GM21576 (cell line): ENCODE measurements around the gene TUBB.
"Not testable (repeated sequence)": the region's sequence is repeated elsewhere in the genome, so short reads cannot be mapped to it uniquely, and the experiment has no call there.

Source experiments
- ATAC-seq: cut with Tn5 transposase; IDR thresholded peaks from one replicate; pipeline ENCODE4 v1.9.1; 2021; ENCODE audit warnings: mild to moderate bottlenecking, moderate library complexity; ENCODE audit not compliant: unreplicated experiment

The TUBB gene

DNA sequence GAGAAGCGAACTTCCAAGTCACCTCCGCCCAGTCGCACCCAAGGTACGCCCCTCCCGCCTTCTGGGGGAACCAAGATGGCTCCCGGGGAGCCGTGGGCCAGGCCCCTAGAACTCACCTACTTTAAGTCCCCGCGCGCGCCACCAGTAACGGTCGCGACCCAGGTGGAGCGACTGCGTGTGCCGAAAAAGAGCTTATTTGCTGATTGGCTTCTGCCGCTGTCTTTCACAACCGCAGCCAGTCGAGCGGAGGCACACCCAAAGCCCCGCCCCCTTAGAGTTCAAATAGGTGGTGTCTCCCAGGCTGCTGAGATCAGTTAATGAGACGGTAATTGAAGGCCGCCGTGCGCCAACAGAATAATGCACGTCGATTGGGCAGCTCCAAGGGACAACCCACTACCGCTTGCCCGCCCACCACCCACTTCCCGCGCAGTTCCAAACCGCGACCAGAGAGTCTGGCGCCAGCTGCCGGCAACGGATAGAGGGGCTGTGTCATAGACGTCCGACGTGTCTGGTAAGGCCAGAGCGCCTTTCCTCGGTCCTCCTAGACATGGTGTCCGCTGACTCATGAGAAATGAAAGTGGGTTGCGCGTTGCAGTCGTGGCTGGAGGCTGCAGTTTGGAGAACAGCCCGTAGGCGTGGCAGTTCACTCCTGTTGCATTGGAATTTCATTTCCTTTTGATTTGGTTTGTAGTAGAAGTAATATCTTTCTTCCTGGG is 2.9 kb upstream of the TUBB start, which contains the start of gene MDC1:
Gene MDC1, minus strand, starts transcription at position 153 of the 716 bp plus-strand sequence. CDS start 2,106 bp downstream, outside the sequence.
- ATAC-seq, result peak; percentile 63

DNA sequence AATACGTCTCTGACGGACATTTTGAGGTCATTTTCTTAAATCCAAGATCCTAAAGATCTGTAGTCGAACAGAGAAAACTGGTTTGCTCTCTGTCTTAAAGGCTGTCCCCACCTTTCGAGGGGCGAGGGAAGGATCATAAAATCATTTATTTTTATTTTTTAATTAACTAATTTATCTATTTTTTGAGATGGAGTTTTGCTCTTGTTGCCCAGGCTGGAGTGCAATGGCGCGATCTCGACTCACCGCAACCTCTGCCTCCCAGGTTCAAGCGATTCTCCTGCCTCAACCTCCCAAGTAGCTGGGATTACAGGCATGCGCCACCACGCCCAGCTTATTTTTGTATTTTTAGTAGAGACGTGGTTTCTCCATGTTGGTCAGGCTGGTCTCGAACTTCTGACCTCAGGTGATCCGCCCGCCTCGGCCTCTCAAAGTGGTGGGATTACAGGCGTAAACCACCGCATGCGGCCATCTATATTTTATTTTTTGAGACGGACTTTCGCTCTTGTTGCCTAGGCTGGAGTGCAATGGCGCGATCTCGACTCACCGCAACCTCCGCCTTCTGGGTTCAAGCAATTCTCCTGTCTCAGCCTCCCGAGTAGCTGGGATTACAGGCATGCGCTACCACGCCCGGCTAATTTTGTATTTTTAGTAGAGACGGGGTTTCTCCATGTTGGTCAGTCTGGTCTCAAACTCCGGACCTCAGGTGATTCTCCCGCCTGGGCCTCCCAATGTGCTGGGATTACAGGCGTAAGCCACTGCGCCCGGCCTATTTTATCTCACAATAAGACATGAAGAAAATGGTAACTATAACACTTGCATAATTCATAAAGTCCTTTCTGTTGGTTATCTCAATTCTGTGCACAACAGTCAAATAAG is 2.1 kb upstream of the TUBB start:
- not testable (repeated sequence) for ATAC-seq

GRCh38 chr6:30719356-30719755 is 796 bp upstream of the TUBB start:
- ATAC-seq, result no peak

- ATAC-seq, result no peak
Measured at GRCh38 chr6:30720738-30721197, 616 bp downstream of the TUBB start.

DNA sequence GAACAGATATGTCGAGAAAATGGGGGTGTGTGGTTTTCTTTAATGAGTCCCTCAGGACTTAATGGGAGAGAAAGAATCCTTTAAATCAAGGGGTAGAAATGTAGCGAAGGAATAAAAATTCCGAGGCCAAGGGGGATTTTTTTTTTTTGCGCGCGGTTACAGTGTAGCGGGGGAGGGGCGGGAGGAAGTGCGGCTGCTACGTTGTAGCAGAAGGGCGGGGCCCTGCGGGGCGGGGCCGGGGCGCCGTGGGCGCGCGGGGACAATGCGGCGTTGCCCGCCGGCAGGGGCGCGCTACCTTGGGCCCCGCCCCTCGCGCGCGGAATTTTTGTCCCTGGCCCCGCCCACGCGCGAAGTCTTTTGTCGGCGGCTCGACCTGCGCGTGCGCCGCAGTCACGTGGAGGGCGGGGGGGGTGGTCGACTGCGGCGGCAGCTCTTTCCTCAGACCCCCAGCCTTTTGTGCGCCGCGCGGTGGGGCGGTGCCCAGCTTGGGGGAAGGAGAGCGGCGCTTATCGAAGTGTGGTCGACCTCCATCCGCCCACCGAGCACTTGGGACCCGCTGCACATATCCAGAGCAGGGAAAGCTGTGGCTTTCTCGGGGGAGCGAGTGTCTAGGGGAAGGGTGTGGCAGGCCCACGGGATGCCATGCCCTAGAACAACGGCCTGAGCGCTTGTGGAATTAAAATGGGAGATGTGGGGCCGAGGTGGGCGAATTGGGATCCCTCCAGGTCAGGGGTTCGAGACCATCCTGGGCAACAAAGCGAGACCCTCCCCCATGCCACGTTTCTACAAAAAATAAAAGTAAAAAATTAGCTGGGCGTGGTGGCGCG is 1.3 kb downstream of the TUBB start:
- no peak for ATAC-seq

DNA sequence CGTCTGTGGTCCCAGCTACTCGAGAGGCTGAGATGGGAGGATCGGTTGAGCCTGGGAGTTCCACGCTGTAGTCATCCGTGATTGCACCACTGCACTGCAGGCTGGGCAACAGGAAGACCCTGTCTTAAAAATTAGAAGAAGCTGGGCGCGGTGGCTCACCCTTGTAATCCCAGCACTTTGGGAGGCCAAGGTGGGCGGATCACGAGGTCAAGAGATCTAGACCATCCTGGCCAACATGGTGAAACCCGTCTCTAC is 1.8 kb downstream of the TUBB start:
- not testable (repeated sequence) for ATAC-seq

- ATAC-seq, result no peak
Measured at GRCh38 chr6:30722280-30723112, 2.3 kb downstream of the TUBB start.

- not testable (repeated sequence) for ATAC-seq
Measured at GRCh38 chr6:30723159-30723842, 3.1 kb downstream of the TUBB start.

DNA sequence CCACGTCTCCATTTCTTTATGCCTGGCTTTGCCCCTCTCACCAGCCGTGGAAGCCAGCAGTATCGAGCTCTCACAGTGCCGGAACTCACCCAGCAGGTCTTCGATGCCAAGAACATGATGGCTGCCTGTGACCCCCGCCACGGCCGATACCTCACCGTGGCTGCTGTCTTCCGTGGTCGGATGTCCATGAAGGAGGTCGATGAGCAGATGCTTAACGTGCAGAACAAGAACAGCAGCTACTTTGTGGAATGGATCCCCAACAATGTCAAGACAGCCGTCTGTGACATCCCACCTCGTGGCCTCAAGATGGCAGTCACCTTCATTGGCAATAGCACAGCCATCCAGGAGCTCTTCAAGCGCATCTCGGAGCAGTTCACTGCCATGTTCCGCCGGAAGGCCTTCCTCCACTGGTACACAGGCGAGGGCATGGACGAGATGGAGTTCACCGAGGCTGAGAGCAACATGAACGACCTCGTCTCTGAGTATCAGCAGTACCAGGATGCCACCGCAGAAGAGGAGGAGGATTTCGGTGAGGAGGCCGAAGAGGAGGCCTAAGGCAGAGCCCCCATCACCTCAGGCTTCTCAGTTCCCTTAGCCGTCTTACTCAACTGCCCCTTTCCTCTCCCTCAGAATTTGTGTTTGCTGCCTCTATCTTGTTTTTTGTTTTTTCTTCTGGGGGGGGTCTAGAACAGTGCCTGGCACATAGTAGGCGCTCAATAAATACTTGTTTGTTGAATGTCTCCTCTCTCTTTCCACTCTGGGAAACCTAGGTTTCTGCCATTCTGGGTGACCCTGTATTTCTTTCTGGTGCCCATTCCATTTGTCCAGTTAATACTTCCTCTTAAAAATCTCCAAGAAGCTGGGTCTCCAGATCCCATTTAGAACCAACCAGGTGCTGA is 3.9 kb downstream of the TUBB start:
- ATAC-seq, result not testable (repeated sequence)

DNA sequence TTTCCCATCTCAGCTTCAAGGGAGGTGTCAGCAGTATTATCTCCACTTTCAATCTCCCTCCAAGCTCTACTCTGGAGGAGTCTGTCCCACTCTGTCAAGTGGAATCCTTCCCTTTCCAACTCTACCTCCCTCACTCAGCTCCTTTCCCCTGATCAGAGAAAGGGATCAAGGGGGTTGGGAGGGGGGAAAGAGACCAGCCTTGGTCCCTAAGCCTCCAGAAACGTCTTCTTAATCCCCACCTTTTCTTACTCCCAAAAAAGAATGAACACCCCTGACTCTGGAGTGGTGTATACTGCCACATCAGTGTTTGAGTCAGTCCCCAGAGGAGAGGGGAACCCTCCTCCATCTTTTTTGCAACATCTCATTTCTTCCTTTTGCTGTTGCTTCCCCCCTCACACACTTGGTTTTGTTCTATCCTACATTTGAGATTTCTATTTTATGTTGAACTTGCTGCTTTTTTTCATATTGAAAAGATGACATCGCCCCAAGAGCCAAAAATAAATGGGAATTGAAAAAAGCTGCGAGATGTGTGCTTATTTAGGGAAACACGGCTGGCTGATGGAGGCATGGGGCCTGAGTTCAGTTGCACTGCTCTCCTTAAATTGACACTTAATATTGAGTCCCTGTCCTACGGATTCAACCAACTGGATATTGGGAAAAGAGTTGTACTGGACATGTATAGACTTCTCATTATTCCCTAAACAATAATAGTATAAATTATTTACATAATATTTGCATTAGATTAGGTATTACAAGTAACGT is 4.9 kb downstream of the TUBB start:
- ATAC-seq, result no peak

- ATAC-seq, result no peak
Measured at GRCh38 chr6:30725713-30726505, 5.8 kb downstream of the TUBB start.

GRCh38 chr6:30726506-30727413 is 6.6 kb downstream of the TUBB start:
- ATAC-seq, result no peak

DNA sequence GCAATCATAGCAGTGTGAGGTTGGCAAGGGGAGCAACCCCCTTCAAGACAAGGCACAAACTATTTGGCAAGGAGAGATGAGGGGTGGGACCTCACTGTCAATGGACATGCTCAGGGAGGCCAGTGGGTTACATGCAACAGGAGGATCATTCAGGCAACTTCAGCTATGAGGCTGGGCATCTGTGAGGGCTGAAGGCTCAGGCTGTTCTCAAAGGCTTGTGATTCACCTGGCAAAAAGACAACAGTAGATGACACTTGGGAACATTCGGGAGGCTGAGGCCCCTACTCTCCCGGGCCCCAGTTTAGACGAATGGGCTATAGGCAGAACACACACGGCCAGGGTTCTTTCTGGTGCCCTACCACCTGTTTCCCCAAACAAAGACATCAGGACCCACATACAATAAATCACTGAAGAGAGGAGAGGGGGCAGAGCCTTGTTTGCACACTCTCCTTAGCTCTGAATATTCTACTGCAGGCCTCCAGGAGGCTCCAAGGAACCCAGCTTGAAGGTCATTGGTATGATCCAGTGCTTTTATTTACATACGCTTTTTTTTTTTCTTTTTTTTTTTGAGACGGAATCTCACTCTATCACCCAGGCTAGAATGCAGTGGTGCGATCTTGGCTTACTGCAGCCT is 7.9 kb downstream of the TUBB start:
- no peak for ATAC-seq

DNA sequence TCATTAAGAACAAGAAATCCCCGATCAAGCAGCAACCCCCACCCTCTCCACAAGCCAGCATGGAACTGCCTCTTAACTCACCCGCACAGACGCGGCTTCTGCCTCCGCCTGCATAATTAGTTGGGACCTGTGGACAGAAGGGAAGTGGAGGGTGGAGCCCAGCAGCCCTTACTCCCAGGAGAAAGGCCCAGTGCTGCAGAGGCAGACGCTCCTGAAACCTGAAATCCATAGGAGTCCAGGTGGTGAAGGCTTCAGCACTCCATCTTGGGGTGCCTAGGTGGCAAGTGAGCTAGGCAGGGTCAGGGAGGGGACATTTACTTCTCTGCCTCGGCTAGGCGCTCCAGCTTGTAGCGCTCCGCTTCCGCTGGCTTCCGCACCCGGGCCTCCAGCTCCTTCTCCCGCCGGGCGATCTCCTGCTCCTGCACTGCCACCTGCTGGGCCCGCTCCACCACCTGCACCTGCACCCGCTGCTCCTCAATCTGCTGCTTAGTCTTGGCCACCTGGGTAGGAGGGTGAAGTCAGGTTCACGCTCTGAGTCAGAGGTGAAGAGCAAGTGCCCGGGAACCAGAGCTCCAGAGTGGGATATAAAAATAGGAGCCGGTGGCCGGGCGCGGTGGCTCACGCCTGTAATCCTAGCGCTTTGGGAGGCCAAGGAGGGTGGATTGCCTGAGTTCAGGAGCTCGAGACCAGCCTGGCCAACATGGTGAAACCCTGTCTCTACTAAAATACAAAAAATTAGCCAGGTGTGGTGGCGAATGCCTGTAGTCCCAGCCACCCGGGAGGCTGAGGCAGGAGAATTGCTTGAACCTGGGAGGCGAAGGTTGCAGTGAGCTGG is 10.7 kb downstream of the TUBB start:
- ATAC-seq, result no peak
